Measurements from ENCODE around the gene SHISA9. TPM values are rescaled to one million over a fixed set of nuclear protein-coding genes. Genes with fewer than 3 reads are reported as not detected.

Gene SHISA9
- total RNA-seq, 4 donors from 2014 or later = 0.19 TPM; not detected in 3

GRCh38 chr16:12874186-12874585, 27.2 kb upstream of the SHISA9 start:
- no peak for TF ChIP-seq POLR2A (IDR thresholded peaks at IDR 0.05)
- TF ChIP-seq, protein P1, sequence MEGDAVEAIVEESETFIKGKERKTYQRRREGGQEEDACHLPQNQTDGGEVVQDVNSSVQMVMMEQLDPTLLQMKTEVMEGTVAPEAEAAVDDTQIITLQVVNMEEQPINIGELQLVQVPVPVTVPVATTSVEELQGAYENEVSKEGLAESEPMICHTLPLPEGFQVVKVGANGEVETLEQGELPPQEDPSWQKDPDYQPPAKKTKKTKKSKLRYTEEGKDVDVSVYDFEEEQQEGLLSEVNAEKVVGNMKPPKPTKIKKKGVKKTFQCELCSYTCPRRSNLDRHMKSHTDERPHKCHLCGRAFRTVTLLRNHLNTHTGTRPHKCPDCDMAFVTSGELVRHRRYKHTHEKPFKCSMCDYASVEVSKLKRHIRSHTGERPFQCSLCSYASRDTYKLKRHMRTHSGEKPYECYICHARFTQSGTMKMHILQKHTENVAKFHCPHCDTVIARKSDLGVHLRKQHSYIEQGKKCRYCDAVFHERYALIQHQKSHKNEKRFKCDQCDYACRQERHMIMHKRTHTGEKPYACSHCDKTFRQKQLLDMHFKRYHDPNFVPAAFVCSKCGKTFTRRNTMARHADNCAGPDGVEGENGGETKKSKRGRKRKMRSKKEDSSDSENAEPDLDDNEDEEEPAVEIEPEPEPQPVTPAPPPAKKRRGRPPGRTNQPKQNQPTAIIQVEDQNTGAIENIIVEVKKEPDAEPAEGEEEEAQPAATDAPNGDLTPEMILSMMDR (IDR thresholded peaks at IDR 0.05) = no peak
- no peaks in the 10 kb centered on the region for H3K36me3 ChIP-seq
- no peaks in the 10 kb centered on the region for H3K9me3 ChIP-seq
- no peak overlapping the region for H3K4me3 ChIP-seq
- DNase-seq = no peak
- intact Hi-C loops (cut with DNase I) = no loop called here
- no peak overlapping the region for H3K27ac ChIP-seq
- 15 to 23% methylated on average over 2 of the region's 2 CpGs for WGBS, 2 donors
- H3K27me3 ChIP-seq = peaks cover 0 to 11% (median 0%) of the 10 kb centered on the region in 4 donors
- H3K4me1 ChIP-seq = no peaks in the 10 kb centered on the region

DNA sequence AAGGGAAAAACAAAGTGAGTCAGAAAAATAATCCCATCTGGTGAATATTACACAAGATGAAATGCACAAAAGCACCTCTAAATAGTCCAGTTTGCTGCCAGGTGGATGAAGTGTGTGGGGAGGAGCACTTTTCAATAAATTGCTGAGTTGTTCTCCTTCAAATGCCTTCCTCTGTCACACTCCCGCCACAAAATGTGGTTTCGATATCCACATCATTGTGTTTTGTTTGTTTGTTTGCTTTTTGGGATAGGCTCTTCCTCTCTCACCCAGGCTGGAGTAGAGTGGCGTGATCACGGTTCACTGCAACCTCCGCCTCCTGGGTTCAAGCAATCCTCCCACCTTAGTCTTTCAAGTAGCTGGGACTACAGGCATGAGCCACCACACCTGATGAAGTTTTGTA, 24.6 kb upstream of the SHISA9 start:
- WGBS, 2 donors = 46 to 56% methylated on average over 4 to 5 of the region's 5 CpGs
- Histone ChIP-seq H3K4me1 (no peaks in the 10 kb centered on the region), H3K36me3 (no peaks in the 10 kb centered on the region), H3K9me3 (no peaks in the 10 kb centered on the region), H3K4me3 (no peak overlapping the region), H3K27me3 (peaks cover 0 to 11% (median 0%) of the 10 kb centered on the region in 4 donors), H3K27ac (no peak overlapping the region)
- intact Hi-C loops (cut with DNase I) = no loop called here
- DNase-seq = no peak
- TF ChIP-seq, protein P1 (IDR thresholded peaks at IDR 0.05) = no peak
- TF ChIP-seq POLR2A (IDR thresholded peaks at IDR 0.05) = no peak

DNA sequence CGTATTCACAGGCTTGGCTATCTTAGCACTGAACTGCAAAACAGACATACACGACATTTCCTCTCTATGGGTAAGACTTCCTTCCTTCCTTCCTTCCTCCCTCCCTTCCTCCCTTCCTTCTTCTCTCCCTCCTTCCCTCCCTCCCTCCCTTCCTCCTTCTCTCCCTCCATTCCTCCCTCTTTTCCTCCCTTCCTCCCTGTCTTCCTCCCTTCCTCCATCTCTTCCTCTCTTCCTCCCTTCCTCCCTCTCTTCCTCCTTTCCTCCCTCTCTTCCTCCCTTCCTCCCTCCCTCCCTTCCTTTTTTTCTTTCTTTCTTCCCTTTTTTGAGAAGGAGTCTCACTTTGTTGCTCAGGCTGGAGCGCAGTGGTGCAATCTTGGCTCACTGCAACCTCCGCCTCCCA, 22.4 kb upstream of the SHISA9 start:
- 75 to 83% methylated on average over 4 of the region's 4 CpGs for WGBS, 2 donors
- Histone ChIP-seq H3K4me3 (no peak overlapping the region), H3K9me3 (no peaks in the 10 kb centered on the region), H3K36me3 (no peaks in the 10 kb centered on the region), H3K4me1 (no peaks in the 10 kb centered on the region), H3K27ac (no peak overlapping the region), H3K27me3 (peaks cover 0 to 2% (median 0%) of the 10 kb centered on the region in 4 donors)
- intact Hi-C loops (cut with DNase I) = no loop called here
- no peak for TF ChIP-seq POLR2A (IDR thresholded peaks at IDR 0.05)
- TF ChIP-seq, protein P1 (IDR thresholded peaks at IDR 0.05) = no peak
- no peak for DNase-seq

- H3K9me3 ChIP-seq = no peaks in the 10 kb centered on the region
- DNase-seq = no peak
- WGBS, 2 donors = 94 to 100% methylated on average over 2 of the region's 2 CpGs
- H3K36me3 ChIP-seq = no peaks in the 10 kb centered on the region
- intact Hi-C loops (cut with DNase I) = no loop called here
- no peak for TF ChIP-seq POLR2A (IDR thresholded peaks at IDR 0.05)
- TF ChIP-seq, protein P1 (IDR thresholded peaks at IDR 0.05) = no peak
- no peaks in the 10 kb centered on the region for H3K4me1 ChIP-seq
- no peak overlapping the region for H3K4me3 ChIP-seq
- H3K27ac ChIP-seq = no peak overlapping the region
- no peaks in the 10 kb centered on the region for H3K27me3 ChIP-seq
Measured at GRCh38 chr16:12879812-12880211, 21.6 kb upstream of the SHISA9 start.

- Histone ChIP-seq H3K27ac (no peak overlapping the region), H3K4me3 (no peak overlapping the region), H3K36me3 (no peaks in the 10 kb centered on the region), H3K27me3 (peaks cover 0 to 4% (median 0%) of the 10 kb centered on the region in 4 donors), H3K4me1 (no peaks in the 10 kb centered on the region), H3K9me3 (no peaks in the 10 kb centered on the region)
- intact Hi-C loops (cut with DNase I) = no loop called here
- TF ChIP-seq, protein P1 (IDR thresholded peaks at IDR 0.05) = no peak
- no peak for TF ChIP-seq POLR2A (IDR thresholded peaks at IDR 0.05)
- WGBS, 2 donors = 65 to 75% methylated on average over 3 of the region's 3 CpGs
- no peak for DNase-seq
Measured at GRCh38 chr16:12881182-12881581, 20.2 kb upstream of the SHISA9 start.
